ENCODE results near the gene CMIP.

DNA sequence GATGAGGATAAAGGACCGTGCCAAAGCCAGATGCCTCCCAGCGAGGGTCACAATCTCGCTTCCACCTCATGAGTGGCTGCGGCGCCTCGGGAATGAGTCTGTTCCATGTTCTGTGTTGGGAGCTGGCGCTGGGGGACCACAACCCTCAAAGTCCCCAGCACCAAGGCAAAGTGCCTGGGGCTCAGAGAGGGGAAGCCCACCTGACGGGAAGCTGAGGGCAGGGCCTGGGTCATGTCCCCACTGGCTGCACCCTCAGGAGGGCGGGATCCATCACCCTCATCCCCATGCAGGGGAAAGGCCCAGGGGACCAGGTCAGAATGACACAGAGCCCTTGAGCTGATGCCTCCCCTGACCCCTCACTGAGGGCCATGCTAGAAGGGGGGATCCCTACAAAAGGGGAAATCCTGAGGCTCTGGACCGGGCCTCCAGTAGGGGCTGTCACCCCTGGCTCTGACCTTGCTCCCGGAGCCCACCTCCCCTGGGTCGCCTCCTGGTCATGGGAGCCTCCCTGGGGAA lies 183.2 kb downstream of the CMIP start:
- TF ChIP-seq, protein P1, sequence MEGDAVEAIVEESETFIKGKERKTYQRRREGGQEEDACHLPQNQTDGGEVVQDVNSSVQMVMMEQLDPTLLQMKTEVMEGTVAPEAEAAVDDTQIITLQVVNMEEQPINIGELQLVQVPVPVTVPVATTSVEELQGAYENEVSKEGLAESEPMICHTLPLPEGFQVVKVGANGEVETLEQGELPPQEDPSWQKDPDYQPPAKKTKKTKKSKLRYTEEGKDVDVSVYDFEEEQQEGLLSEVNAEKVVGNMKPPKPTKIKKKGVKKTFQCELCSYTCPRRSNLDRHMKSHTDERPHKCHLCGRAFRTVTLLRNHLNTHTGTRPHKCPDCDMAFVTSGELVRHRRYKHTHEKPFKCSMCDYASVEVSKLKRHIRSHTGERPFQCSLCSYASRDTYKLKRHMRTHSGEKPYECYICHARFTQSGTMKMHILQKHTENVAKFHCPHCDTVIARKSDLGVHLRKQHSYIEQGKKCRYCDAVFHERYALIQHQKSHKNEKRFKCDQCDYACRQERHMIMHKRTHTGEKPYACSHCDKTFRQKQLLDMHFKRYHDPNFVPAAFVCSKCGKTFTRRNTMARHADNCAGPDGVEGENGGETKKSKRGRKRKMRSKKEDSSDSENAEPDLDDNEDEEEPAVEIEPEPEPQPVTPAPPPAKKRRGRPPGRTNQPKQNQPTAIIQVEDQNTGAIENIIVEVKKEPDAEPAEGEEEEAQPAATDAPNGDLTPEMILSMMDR (IDR thresholded peaks at IDR 0.05) = no peak
- TF ChIP-seq EZH2 (IDR thresholded peaks at IDR 0.05) (no peak), EZH2phosphoT487 (IDR thresholded peaks at IDR 0.05) (no peak)

Measured in neural progenitor cell (in vitro differentiated cells).